K562 (cell line): ENCODE measurements around the gene WWOX. TPM values are rescaled to one million over a fixed set of nuclear protein-coding genes. Genes with fewer than 3 reads are reported as not detected.

Experiments
- ATAC-seq: fragments of 200-7000 bp; cut with Tn5 transposase; 3 replicates; pipeline ENCODE4 v1.9.1; 2020; ENCODE audit warnings: moderate library complexity
- BruUV-seq: library from RNA; stranded (reverse); fragments of 400-500 nt; replicated peaks from 2 replicates; lab custom pipeline; 2021; lab: Mats Ljungman, UMichigan
- CTCF ChIA-PET: fragments of 300-600 bp; formaldehyde crosslinking; extraction: SDS; loops from one replicate; lab custom pipeline; 2021; ENCODE audit warnings: low intra/inter-chr PET ratio; lab: Yijun Ruan, JAX
- POLR2A ChIA-PET: fragments of 300-600, 350-650 bp; sonication (Branson Sonifier 250); formaldehyde crosslinking; extraction: SDS; loops from one replicate; lab custom pipeline; 2021; ENCODE audit warnings: antibody characterized with exemption, inconsistent platforms; lab: Yijun Ruan, JAX
- DNase-seq, 4 experiments: peaks; one replicate each; pipeline versions ENCODE4 v3.0.0 to v3.0.0-alpha.2; 2011 to 2018; ENCODE audit warnings: low spot score in 3 of 4, mixed read lengths in 3 of 4; ENCODE audit errors: extremely low read depth in 1 of 4
- FAIRE-seq: peaks from 2 replicates; lab custom pipeline; 2011; peaks lifted over from hg19 to GRCh38; lab: Jason Lieb, UNC
- H2AFZ ChIP-seq: 2 replicates; pipeline ENCODE4 v1.6.0; 2011; ENCODE audit warnings: low read depth, low read length, control low read depth, inconsistent platforms
- H3K27ac ChIP-seq: fragments of 200-600 bp; 3 replicates; pipeline ENCODE4 v1.8.0; 2011; ENCODE audit warnings: low read depth, mild to moderate bottlenecking, control low read depth, inconsistent platforms, low read length, moderate library complexity, mixed read lengths; ENCODE audit errors: extremely low read depth
- H3K27me3 ChIP-seq, 2 experiments: fragments of 300-600 bp in 1 of 2; 2 replicates in 1 of 2; 3 replicates in 1 of 2; pipeline versions ENCODE4 v1.6.0 to v1.8.0; 2011; ENCODE audit warnings: inconsistent platforms in 2 of 2, low read length in 2 of 2, mild to moderate bottlenecking in 1 of 2, mixed read lengths in 1 of 2, moderate library complexity in 1 of 2; ENCODE audit not compliant: control insufficient read depth in 2 of 2, insufficient read depth in 2 of 2
- H3K36me3 ChIP-seq: fragments of 300-600 bp; 3 replicates; pipeline ENCODE4 v1.8.0; 2011; ENCODE audit warnings: mild to moderate bottlenecking, low read length, inconsistent platforms; ENCODE audit not compliant: control insufficient read depth, insufficient read depth
- H3K4me1 ChIP-seq, 2 experiments: fragments of 200-600 bp in 1 of 2; replicated peaks in 1 of 2; 2 replicates in 1 of 2; 3 replicates in 1 of 2; pipeline versions ENCODE4 v1.5.1 to v1.8.0; 2011; ENCODE audit warnings: inconsistent platforms in 2 of 2, low read length in 2 of 2, mild to moderate bottlenecking in 1 of 2, mixed read lengths in 1 of 2, moderate library complexity in 1 of 2; ENCODE audit not compliant: control insufficient read depth in 2 of 2, insufficient read depth in 2 of 2
- H3K4me2 ChIP-seq: 2 replicates; pipeline ENCODE4 v1.6.1; 2011; ENCODE audit warnings: low read length, control low read depth, inconsistent platforms, mixed read lengths; ENCODE audit not compliant: insufficient read depth
- H3K4me3 ChIP-seq: fragments of 200-600 bp; sonication (generic), shearing (Covaris generic); 2 replicates; pipeline ENCODE4 v1.5.1; 2016; ENCODE audit warnings: control low read depth, inconsistent platforms
- H3K79me2 ChIP-seq: fragments of 200-600 bp; 3 replicates; pipeline ENCODE4 v1.8.0; 2011; ENCODE audit warnings: low read length, inconsistent platforms; ENCODE audit not compliant: control insufficient read depth, insufficient read depth
- H3K9ac ChIP-seq, 2 experiments: 2 replicates each; pipeline versions ENCODE4 v1.6.0 to v1.6.1; 2011; ENCODE audit warnings: low read depth in 2 of 2, low read length in 2 of 2, control low read depth in 1 of 2, inconsistent platforms in 1 of 2, mild to moderate bottlenecking in 1 of 2, mixed read lengths in 1 of 2; ENCODE audit not compliant: insufficient read depth in 1 of 2
- H3K9me1 ChIP-seq: one replicate; pipeline ENCODE4 v1.6.0; 2011; ENCODE audit warnings: inconsistent platforms, mild to moderate bottlenecking, low read length, moderate library complexity; ENCODE audit not compliant: control insufficient read depth, insufficient read depth
- H3K9me3 ChIP-seq: replicated peaks from 2 replicates; pipeline ENCODE4 v1.5.1; 2011; ENCODE audit warnings: low read depth, low read length, inconsistent platforms; ENCODE audit not compliant: control insufficient read depth, insufficient read depth
- H4K20me1 ChIP-seq: replicated peaks from 2 replicates; pipeline ENCODE4 v1.6.1; 2011; ENCODE audit warnings: low read length, inconsistent platforms, mixed read lengths; ENCODE audit not compliant: control insufficient read depth, insufficient read depth
- CREBBP ChIP-seq: IDR thresholded peaks from one replicate; pipeline ENCODE4 v1.6.1; 2012; ENCODE audit warnings: low read depth, mild to moderate bottlenecking, control low read depth, inconsistent platforms, low read length
- CTCF ChIP-seq, 3 experiments: IDR thresholded peaks in 2 of 3; conservative IDR thresholded peaks in 1 of 3; 2 replicates each; pipeline ENCODE4 v1.5.1; 2011 to 2012; ENCODE audit warnings: low read length in 3 of 3, mild to moderate bottlenecking in 3 of 3, control low read depth in 2 of 3, improper control_type of control experiment in 1 of 3, inconsistent platforms in 1 of 3, low read depth in 1 of 3, mixed read lengths in 1 of 3, moderate library complexity in 1 of 3; ENCODE audit not compliant: insufficient read depth in 2 of 3
- FIP1L1 ChIP-seq: fragments of 200-400 bp; formaldehyde crosslinking; IDR thresholded peaks from 2 replicates; pipeline ENCODE4 v1.6.1; 2018; ENCODE audit warnings: mild to moderate bottlenecking, low read depth, low read length; ENCODE audit not compliant: poor library complexity, severe bottlenecking
- FOS ChIP-seq: IDR thresholded peaks from 3 replicates; pipeline ENCODE4 v1.6.1; 2011; ENCODE audit not compliant: insufficient read length; ENCODE audit errors: extremely low read depth
- RCOR1 ChIP-seq, 2 experiments: IDR thresholded peaks; 2 replicates each; pipeline ENCODE4 v1.6.1; 2012; ENCODE audit warnings: low read depth in 2 of 2, low read length in 2 of 2, borderline replicate concordance in 1 of 2, improper control_type of control experiment in 1 of 2
- SMARCE1 ChIP-seq: fragments of 450-650 bp; IDR thresholded peaks from 2 replicates; pipeline ENCODE4 v1.7.1; 2016; ENCODE audit warnings: mild to moderate bottlenecking
- ZBTB12 ChIP-seq: fragments of 250-450 bp; sonication (Bioruptor Pico); IDR thresholded peaks from 2 replicates; pipeline ENCODE4 v1.4.0; 2020
- ZNF174 ChIP-seq: fragments of 250-450 bp; sonication (Bioruptor Pico); IDR thresholded peaks from 2 replicates; pipeline ENCODE4 v1.4.0; 2020; ENCODE audit warnings: mild to moderate bottlenecking
- WGBS: fragments of 100-300 bp; shearing (Covaris generic); methylation state at CpG from one replicate; pipeline ENCODE4 v1.1.6; 2016; ENCODE audit warnings: low coverage, mixed read lengths; ENCODE audit not compliant: insufficient coverage; ENCODE audit errors: missing lambda C conversion rate; 5-methylcytosine and 5-hydroxymethylcytosine counted together
- in situ Hi-C: fragments of 300-500 bp; cut with MboI; formaldehyde crosslinking; loops from 4 replicates; pipeline ENCODE4 v1.15.0; 2018; ENCODE audit warnings: inconsistent platforms, mixed read lengths
- intact Hi-C: fragments of 100-400 bp; cut with micrococcal nuclease; formaldehyde crosslinking; loops from 2 replicates; pipeline ENCODE4 v1.14.2; 2022
- polyA plus RNA-seq, 8 experiments: library from polyadenylated mRNA; depleted of rRNA in 4 of 8; stranded (reverse) in 5 of 8; unstranded in 3 of 8; fragments of >200 nt; fragmentation: Nextera tagmentation in 2 of 8; fragmentation: Illumina TruSeq in 1 of 8; extraction: Ambion mirVana in 2 of 8; extraction: Trizol in 1 of 8; gene quantifications; 2 replicates each; pipeline versions ENCODE4 v1.2.1 to v1.2.3, GENCODE V29; 2011 to 2014; ENCODE audit warnings: inconsistent platforms in 1 of 8, missing spikeins in 1 of 8
- total RNA-seq, 7 experiments: library from RNA; depleted of rRNA in 6 of 7; stranded (reverse); fragments of >200 nt in 6 of 7; fragmentation: Illumina TruSeq in 2 of 7; extraction: Trizol in 2 of 7; gene quantifications; 2 replicates each; pipeline versions ENCODE4 v1.2.1 to v1.2.3, GENCODE V29; 2011 to 2021; ENCODE audit warnings: low replicate concordance in 1 of 7

WWOX gene
- total and polyA plus RNA-seq, 9 of the 15 experiments (the other 6 are each of a cell fraction or from before 2014, with no cell fraction given), result 1.6 to 22.7 (median 8.1) TPM

GRCh38 chr16:78249056-78249455 is 149.6 kb downstream of the WWOX start:
- no peak overlapping the region for H3K4me3 ChIP-seq
- TF ChIP-seq CTCF (IDR thresholded peaks at IDR 0.05 in 2 of 3, conservative IDR thresholded peaks at IDR 0.05 in 1 of 3; ENCODE audit: insufficient read depth in 2 of 3, low read depth in 1 of 3, low read length in 3 of 3) (peak in 1 of 3 experiments; percentile 29; a peak in 2 of 6 replicates), FIP1L1 (no peak)
- H3K4me1 ChIP-seq, result no peaks in the 10 kb centered on the region
- WGBS, result 6% methylated on average over 13 of the region's 13 CpGs
- no peaks in the 10 kb centered on the region for H3K9me1 ChIP-seq
- H3K36me3 ChIP-seq, result no peaks in the 10 kb centered on the region
- in situ Hi-C loops, result no loop called here
- no peak overlapping the region for H3K27ac ChIP-seq
- FAIRE-seq (no peak), ATAC-seq (no peak), DNase-seq (peak in 1 of 4 experiments; percentile 10)
- no TSS peak for BruUV-seq
- ChIA-PET CTCF (no interaction called here), POLR2A (interaction anchor here (0.6 kb wide), 1 partner anchor 1502 kb away, joined by 3 read pairs; no protein-coding TSS in a partner anchor)
- no peaks in the 10 kb centered on the region for H3K79me2 ChIP-seq
- H3K27me3 ChIP-seq, result peaks cover 0 to 19% of the 10 kb centered on the region in 2 experiments; a peak in 4 of 5 replicates
- no peaks in the 10 kb centered on the region; the same call in 1 of the 2 replicates for H4K20me1 ChIP-seq
- no peak overlapping the region for H2AFZ ChIP-seq
- H3K4me2 ChIP-seq, result no peak overlapping the region
- H3K9me3 ChIP-seq, result no peaks in the 10 kb centered on the region
- H3K9ac ChIP-seq, result no peak overlapping the region
- intact Hi-C loops, result no loop called here

GRCh38 chr16:78249832-78250231 is 150.4 kb downstream of the WWOX start:
- no peak overlapping the region for H3K9ac ChIP-seq
- in situ Hi-C loops (no loop called here), intact Hi-C loops (no loop called here)
- ATAC-seq (no peak), DNase-seq (no peak), FAIRE-seq (no peak)
- H3K9me3 ChIP-seq, result no peaks in the 10 kb centered on the region
- no peak overlapping the region for H3K27ac ChIP-seq
- no peaks in the 10 kb centered on the region; the same call in 1 of the 2 replicates for H4K20me1 ChIP-seq
- TF ChIP-seq ZBTB12 (no peak), ZNF174 (no peak), CREBBP (no peak), RCOR1 (IDR thresholded peaks at IDR 0.05; ENCODE audit: borderline replicate concordance in 1 of 2, low read depth in 2 of 2, low read length in 2 of 2) (no peak), FOS (no peak), SMARCE1 (no peak)
- 3% methylated on average over 3 of the region's 3 CpGs for WGBS
- no peak overlapping the region for H2AFZ ChIP-seq
- H3K4me3 ChIP-seq, result no peak overlapping the region
- H3K9me1 ChIP-seq, result no peaks in the 10 kb centered on the region
- no peaks in the 10 kb centered on the region for H3K36me3 ChIP-seq
- H3K27me3 ChIP-seq, result peaks cover 0 to 19% of the 10 kb centered on the region in 2 experiments; a peak in 4 of 5 replicates
- H3K79me2 ChIP-seq, result no peaks in the 10 kb centered on the region
- ChIA-PET CTCF (no interaction called here), POLR2A (no interaction called here)
- no peaks in the 10 kb centered on the region for H3K4me1 ChIP-seq
- BruUV-seq, result no TSS peak
- H3K4me2 ChIP-seq, result no peak overlapping the region
